Measurements from ENCODE around the gene RAMP1.

DNA sequence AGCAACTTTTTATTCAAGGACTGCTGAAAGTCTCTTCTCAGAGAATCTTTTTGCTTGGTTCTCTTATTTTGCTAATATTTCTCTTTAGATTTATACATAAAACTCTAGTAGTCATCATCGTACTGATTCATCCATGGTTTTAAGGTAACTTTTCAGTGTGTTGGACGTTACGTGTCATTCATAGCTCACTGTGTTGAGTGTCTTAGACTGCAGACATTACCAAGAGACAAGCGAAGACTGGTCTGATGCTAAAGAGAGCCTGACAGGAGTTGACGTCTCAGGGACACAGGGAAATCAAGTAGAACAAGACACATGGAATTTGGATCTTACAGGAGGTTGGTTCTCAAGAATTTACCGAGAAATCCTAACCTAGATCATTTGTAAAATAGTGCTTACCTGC, 35.3 kb upstream of the RAMP1 start:
- TF ChIP-seq, protein P1, sequence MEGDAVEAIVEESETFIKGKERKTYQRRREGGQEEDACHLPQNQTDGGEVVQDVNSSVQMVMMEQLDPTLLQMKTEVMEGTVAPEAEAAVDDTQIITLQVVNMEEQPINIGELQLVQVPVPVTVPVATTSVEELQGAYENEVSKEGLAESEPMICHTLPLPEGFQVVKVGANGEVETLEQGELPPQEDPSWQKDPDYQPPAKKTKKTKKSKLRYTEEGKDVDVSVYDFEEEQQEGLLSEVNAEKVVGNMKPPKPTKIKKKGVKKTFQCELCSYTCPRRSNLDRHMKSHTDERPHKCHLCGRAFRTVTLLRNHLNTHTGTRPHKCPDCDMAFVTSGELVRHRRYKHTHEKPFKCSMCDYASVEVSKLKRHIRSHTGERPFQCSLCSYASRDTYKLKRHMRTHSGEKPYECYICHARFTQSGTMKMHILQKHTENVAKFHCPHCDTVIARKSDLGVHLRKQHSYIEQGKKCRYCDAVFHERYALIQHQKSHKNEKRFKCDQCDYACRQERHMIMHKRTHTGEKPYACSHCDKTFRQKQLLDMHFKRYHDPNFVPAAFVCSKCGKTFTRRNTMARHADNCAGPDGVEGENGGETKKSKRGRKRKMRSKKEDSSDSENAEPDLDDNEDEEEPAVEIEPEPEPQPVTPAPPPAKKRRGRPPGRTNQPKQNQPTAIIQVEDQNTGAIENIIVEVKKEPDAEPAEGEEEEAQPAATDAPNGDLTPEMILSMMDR (IDR thresholded peaks at IDR 0.05): no peak
- no peak for TF ChIP-seq POLR2A (IDR thresholded peaks at IDR 0.05)
- no peak for TF ChIP-seq EP300 (IDR thresholded peaks at IDR 0.05)
- TF ChIP-seq POLR2AphosphoS5 (IDR thresholded peaks at IDR 0.05): no peak
